ENCODE measurements around the gene VRK1.

The VRK1 gene

DNA sequence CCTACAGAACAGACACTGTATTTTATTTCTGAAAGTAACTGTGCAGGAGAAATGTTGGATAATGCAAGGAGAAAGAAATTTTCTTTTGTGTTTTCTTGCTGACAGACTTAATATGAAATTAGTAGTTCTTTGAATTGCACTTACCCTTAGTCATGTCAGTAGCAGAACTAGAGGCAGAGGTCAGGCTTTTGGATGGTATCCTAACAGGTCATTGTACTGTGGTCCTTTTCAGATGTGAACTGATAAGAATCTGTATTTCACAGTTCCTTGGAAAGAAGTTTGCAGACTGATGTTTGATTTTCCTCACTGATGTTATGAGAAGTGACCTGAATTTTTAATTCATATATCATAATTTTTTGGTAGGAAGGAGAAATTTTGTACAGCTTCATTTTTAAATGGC, 46.0 kb downstream of the VRK1 start:
- TF ChIP-seq RAD21 (IDR thresholded peaks at IDR 0.05; ENCODE audit: low read depth) (no peak), EP300 (IDR thresholded peaks at IDR 0.05; ENCODE audit: borderline replicate concordance) (no peak)

DNA sequence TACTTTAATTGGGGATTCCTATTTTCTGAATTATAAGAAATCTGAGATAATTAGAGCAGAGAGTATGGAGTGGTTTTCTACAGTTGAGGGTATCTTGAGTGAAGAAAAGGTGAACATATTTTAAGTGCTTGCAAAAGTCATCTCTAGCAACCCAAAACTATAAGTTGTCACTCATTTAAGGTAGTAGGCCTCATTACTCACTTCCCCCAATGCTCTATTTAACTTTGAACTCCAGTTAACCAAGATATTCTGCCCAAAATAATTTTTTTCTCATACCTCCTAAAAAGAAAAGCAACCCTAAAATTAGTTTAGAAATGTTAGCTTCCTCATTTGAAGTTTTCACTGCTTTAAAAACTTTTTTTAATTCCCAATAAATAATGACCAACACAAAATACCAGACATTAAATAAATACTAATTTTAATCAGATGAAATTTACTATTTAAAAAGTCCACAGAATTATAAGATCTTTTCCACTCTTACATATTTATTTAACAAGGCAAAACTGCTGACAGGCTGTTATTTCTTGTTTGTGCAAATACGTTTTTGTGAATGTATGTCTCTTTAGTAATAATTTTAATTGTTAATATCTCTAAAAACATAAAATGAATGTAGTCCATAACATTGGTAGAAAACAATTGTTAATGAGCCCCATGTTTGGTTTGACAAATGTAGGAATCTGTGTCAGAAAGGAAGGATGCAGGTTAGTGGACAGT, 47.8 kb downstream of the VRK1 start:
- TF ChIP-seq RAD21 (IDR thresholded peaks at IDR 0.05; ENCODE audit: low read depth), result no peak
- no peak for TF ChIP-seq EGR1 (IDR thresholded peaks at IDR 0.05)
- TF ChIP-seq YY1 (IDR thresholded peaks at IDR 0.05; ENCODE audit: low read depth), result no peak
- TF ChIP-seq FOXM1 (IDR thresholded peaks at IDR 0.05; ENCODE audit: borderline replicate concordance, low read depth), result no peak
- TF ChIP-seq ZBTB7A (IDR thresholded peaks at IDR 0.05; ENCODE audit: low read depth), result no peak
- TF ChIP-seq TAF1 (IDR thresholded peaks at IDR 0.05; ENCODE audit: low read depth), result no peak
- TF ChIP-seq CREB1 (IDR thresholded peaks at IDR 0.05; ENCODE audit: low read depth), result no peak
- TF ChIP-seq, protein P1, sequence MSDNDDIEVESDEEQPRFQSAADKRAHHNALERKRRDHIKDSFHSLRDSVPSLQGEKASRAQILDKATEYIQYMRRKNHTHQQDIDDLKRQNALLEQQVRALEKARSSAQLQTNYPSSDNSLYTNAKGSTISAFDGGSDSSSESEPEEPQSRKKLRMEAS (IDR thresholded peaks at IDR 0.05), result no peak
- no peak for TF ChIP-seq TEAD4 (IDR thresholded peaks at IDR 0.05)
- no peak for TF ChIP-seq TCF12 (IDR thresholded peaks at IDR 0.05; ENCODE audit: low read depth)
- TF ChIP-seq, protein P2, sequence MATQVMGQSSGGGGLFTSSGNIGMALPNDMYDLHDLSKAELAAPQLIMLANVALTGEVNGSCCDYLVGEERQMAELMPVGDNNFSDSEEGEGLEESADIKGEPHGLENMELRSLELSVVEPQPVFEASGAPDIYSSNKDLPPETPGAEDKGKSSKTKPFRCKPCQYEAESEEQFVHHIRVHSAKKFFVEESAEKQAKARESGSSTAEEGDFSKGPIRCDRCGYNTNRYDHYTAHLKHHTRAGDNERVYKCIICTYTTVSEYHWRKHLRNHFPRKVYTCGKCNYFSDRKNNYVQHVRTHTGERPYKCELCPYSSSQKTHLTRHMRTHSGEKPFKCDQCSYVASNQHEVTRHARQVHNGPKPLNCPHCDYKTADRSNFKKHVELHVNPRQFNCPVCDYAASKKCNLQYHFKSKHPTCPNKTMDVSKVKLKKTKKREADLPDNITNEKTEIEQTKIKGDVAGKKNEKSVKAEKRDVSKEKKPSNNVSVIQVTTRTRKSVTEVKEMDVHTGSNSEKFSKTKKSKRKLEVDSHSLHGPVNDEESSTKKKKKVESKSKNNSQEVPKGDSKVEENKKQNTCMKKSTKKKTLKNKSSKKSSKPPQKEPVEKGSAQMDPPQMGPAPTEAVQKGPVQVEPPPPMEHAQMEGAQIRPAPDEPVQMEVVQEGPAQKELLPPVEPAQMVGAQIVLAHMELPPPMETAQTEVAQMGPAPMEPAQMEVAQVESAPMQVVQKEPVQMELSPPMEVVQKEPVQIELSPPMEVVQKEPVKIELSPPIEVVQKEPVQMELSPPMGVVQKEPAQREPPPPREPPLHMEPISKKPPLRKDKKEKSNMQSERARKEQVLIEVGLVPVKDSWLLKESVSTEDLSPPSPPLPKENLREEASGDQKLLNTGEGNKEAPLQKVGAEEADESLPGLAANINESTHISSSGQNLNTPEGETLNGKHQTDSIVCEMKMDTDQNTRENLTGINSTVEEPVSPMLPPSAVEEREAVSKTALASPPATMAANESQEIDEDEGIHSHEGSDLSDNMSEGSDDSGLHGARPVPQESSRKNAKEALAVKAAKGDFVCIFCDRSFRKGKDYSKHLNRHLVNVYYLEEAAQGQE (IDR thresholded peaks at IDR 0.05; ENCODE audit: low read depth), result no peak
- no peak for TF ChIP-seq CEBPB (IDR thresholded peaks at IDR 0.05)
- no peak for TF ChIP-seq EP300 (IDR thresholded peaks at IDR 0.05; ENCODE audit: borderline replicate concordance)
- TF ChIP-seq, protein P3, sequence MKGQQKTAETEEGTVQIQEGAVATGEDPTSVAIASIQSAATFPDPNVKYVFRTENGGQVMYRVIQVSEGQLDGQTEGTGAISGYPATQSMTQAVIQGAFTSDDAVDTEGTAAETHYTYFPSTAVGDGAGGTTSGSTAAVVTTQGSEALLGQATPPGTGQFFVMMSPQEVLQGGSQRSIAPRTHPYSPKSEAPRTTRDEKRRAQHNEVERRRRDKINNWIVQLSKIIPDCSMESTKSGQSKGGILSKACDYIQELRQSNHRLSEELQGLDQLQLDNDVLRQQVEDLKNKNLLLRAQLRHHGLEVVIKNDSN (IDR thresholded peaks at IDR 0.05), result no peak
- no peak for TF ChIP-seq NFIC (IDR thresholded peaks at IDR 0.05)

DNA sequence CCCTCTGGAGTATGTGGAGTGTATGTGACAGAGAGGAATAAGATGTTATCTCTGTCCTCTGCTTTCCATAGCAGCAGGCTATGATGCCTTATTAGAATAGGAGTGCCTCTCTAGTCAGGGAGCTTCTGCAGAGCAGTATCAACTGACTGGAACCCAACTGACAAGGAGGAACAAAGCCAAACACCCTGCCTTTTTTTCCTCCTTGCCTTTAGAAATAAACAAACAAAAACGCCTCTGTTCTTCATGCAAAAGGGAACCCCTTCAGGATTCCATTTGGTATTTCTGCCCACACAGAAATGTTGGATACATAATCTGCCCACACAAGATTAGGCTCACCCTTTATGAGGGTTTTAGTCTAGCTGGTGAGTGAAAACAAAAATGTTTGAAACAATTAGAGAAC, 50.3 kb downstream of the VRK1 start:
- no peak for TF ChIP-seq TEAD4 (IDR thresholded peaks at IDR 0.05)
- TF ChIP-seq TCF12 (IDR thresholded peaks at IDR 0.05; ENCODE audit: low read depth), result no peak
- TF ChIP-seq EGR1 (IDR thresholded peaks at IDR 0.05), result no peak
- TF ChIP-seq, protein P2 (IDR thresholded peaks at IDR 0.05; ENCODE audit: low read depth), result no peak
- TF ChIP-seq, protein P3 (IDR thresholded peaks at IDR 0.05), result no peak
- no peak for TF ChIP-seq CREB1 (IDR thresholded peaks at IDR 0.05; ENCODE audit: low read depth)
- TF ChIP-seq FOXM1 (IDR thresholded peaks at IDR 0.05; ENCODE audit: borderline replicate concordance, low read depth), result no peak
- no peak for TF ChIP-seq NFIC (IDR thresholded peaks at IDR 0.05)
- TF ChIP-seq ZBTB7A (IDR thresholded peaks at IDR 0.05; ENCODE audit: low read depth), result no peak

DNA sequence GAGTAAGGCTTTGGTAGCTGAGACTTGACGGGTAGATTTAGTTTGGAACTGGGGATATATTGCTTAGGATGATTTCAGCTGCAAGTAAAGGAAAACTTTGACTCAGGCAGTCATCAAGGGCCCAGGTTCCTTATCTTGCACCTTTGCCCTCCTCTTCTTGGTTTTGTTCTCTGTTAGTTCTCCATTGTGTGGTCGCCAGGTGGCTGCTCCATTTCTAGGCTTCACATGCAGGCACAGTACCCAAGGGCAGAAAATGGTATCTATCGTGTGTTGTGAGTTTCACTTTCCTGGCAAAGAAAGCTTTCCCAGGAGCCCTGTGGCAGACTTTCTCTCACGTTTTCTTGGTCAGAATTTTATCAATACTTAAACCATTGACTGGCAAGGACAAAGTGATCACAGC, 50.8 kb downstream of the VRK1 start:
- TF ChIP-seq TEAD4 (IDR thresholded peaks at IDR 0.05) (no peak), EP300 (IDR thresholded peaks at IDR 0.05; ENCODE audit: borderline replicate concordance) (no peak), YY1 (IDR thresholded peaks at IDR 0.05; ENCODE audit: low read depth) (no peak), CREB1 (IDR thresholded peaks at IDR 0.05; ENCODE audit: low read depth) (no peak), CEBPB (IDR thresholded peaks at IDR 0.05) (no peak), TCF12 (IDR thresholded peaks at IDR 0.05; ENCODE audit: low read depth) (no peak), RAD21 (IDR thresholded peaks at IDR 0.05; ENCODE audit: low read depth) (no peak), NFIC (IDR thresholded peaks at IDR 0.05) (no peak)
- TF ChIP-seq, protein P3 (IDR thresholded peaks at IDR 0.05), result no peak

DNA sequence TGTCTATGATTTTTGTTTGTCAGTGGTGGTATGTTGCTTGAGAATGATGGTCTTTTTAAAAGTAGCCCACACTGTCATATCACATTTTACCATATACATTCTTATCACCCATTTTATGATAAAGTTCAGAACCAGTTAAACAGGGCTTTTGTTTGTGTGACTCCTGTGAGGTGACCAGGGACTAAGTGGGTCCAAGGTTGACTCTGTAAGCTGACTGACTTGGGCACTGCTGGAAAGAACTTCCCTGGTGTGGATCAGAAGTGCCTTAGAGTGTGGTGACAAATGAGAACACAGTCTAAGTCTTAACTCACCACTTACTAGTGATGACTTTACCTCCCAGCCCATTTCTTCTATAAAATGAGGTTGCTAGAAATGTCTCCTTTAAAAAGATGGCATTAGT, 52.6 kb downstream of the VRK1 start:
- TF ChIP-seq, protein P1 (IDR thresholded peaks at IDR 0.05), result no peak
- TF ChIP-seq YY1 (IDR thresholded peaks at IDR 0.05; ENCODE audit: low read depth) (no peak), RAD21 (IDR thresholded peaks at IDR 0.05; ENCODE audit: low read depth) (no peak), TCF12 (IDR thresholded peaks at IDR 0.05; ENCODE audit: low read depth) (no peak), FOXM1 (IDR thresholded peaks at IDR 0.05; ENCODE audit: borderline replicate concordance, low read depth) (no peak), TAF1 (IDR thresholded peaks at IDR 0.05; ENCODE audit: low read depth) (no peak), EP300 (IDR thresholded peaks at IDR 0.05; ENCODE audit: borderline replicate concordance) (no peak), EGR1 (IDR thresholded peaks at IDR 0.05) (no peak)
- TF ChIP-seq, protein P2 (IDR thresholded peaks at IDR 0.05; ENCODE audit: low read depth), result no peak

All from Ishikawa (cell line).